ENCODE measurements around the gene HELB. TPM values are rescaled to one million over a fixed set of nuclear protein-coding genes. Genes with fewer than 3 reads are reported as not detected.

HELB gene
- polyA plus RNA-seq, 3 donors, result 2.7 to 3.3 (median 2.9) TPM

DNA sequence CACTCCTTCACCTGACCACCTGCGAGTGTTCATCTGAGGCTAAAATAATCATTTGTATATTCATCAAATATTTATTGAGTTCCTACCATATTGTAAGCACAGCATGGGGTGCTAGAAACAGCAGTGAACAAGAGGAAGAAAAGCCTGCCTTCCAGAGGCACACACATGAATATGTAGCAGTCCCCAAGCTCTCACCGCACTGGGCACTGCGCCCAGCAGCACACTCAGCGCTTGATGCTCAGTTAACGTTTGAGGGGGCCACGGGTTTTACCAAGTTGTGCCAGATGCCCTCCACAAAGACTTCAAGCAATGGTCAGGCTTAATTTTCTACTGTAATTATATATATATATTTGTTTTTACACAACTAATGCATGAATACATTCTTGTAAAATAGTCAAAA is 52.0 kb downstream of the HELB start:
- no peak for DNase-seq (ENCODE audit: low read depth in 3 of 3, low spot score in 2 of 3)

DNA sequence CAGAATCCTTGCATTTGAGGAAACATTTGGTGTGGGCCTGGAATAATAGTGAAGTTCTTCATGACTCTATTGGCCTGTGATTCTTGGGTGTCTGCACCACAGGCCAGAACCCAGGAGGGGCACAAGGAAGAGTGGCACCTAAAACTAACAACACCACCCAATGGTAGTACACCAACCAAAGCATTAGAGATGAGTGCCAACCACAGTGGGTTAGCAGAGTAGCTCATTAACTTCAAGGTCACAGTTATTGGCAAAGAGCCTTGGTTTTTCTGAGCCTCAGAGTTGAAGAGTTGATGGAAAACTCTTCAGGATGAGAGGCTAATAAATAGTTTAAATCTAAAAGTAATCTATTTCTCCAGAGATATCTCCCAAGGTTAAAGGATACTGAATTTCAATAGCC is 57.0 kb downstream of the HELB start:
- DNase-seq (ENCODE audit: low read depth in 3 of 3, low spot score in 2 of 3), result no peak

DNA sequence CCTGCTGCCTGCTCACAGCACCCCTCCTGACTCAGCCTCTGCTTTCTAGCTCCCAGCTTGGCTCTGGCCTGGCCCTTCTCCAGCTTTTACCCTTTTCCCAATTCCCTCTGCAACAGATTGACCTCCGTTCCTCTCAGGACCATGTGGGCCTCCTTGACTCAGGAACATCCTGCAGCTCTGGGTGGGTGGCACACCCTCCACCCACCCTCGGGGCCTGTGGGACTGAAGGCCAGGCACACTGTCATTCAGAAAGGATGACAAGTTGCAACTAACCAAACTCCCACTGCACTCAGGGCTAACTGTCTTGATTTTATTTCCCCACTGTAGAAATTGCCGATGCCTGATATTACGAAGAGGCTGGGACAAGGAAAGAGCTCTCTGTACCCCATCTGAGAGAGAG is 59.4 kb downstream of the HELB start:
- no peak for DNase-seq (ENCODE audit: low read depth in 3 of 3, low spot score in 2 of 3)

DNA sequence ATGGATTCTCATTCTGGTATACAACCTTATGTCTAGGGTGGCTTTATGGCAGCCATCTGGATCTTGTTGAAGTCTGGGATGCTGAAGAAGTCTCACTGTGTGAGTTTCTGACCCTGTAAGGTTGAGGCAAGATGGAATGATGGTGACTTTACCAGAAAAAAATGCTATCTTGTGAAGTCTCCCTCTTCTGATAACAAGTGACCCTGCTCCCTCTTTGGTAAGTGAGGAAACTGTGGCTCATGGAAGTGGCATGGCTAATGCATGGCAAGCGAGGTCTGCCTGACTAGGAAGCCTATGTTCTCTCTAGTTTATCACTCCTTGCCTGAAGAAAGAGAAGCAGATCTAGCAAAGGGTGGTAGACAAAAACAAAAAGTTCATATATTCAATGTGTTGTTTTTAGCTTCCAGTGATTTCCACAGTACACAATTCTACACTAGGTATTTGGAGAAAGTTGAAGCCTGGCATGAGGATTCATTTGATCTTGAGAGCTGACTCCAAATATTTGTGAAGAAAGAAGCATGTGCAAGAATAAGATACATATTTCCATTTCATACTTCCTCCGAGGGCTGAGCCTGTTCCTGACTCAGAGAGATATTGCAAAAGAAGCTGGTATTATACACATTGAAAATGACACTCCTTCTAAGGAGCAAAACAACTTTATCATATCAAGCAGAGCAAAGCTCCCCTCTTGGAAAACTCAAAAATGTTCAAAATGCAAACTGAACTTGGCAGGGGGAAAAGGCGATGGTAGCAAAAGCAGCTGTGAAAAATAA is 63.6 kb downstream of the HELB start:
- no peak for DNase-seq (ENCODE audit: low read depth in 3 of 3, low spot score in 2 of 3)

DNA sequence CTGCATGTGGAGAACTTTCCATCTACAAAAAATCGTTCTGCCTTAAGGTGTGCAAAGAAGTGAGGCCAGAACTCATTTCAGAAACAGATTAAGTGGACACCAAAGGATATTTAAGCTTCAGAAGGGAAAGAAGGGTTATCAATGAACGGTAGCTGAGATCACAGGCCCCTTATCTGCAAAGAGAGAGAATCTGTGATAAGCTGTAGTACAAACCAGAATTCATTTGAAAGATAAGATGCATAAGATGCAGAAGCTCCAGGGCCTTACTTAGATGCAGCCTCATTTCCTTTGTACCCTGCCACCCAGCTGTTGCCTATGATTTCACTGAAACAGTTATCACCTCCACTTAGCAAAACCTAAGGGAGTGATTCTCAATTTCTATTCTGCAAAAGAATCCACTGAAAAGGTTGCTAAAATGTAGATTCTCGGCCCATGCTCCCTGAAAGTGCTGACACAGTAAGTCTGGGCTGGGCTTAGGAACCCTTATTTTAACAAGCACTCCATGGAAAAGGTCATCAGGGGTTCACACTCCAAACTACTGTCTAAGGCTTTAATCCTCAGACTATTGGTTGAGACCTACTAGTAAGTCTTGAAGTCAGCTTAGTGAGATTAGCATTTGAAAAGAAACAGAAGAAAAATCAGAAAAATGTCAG is 64.8 kb downstream of the HELB start:
- no peak for DNase-seq (ENCODE audit: low read depth in 3 of 3, low spot score in 2 of 3)

DNA sequence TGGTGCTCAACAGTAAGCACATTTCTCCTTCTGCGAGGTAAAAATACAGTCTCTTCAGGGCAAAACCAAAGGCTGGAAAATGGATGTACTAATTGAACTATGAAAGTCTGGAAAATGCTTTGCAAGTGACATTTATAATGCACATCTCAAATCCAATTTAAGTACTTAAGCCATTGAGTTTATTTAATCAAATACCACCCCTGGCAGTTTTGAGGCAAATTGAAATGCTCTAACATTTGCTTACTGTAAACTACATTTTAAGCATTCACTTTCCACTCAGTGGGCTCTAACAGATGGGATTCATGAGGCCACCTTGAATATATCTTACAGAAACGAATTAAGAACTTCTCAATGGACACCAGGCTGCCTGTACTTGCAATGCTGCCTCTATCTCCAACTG is 69.7 kb downstream of the HELB start:
- DNase-seq (ENCODE audit: low read depth in 3 of 3, low spot score in 2 of 3), result no peak

DNA sequence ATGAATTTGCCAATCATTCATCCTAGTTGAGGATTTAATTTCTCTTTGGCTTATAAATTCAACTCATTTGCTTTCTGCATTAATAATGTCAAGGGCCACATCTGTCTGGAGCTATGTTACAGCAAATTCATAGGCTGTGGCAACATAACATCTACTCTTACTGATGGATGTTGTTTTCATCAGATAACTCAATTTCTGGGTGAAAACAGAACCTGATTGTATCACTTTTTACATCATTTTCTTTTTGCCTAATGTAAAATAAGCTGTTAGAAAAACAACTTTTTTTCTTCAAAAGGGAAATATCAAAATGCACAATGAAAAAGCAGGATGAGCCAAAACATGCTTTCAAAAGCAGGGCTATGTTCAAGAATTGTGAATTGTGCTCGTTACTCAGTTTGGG is 73.3 kb downstream of the HELB start:
- DNase-seq (ENCODE audit: low read depth in 3 of 3, low spot score in 2 of 3), result no peak

DNA sequence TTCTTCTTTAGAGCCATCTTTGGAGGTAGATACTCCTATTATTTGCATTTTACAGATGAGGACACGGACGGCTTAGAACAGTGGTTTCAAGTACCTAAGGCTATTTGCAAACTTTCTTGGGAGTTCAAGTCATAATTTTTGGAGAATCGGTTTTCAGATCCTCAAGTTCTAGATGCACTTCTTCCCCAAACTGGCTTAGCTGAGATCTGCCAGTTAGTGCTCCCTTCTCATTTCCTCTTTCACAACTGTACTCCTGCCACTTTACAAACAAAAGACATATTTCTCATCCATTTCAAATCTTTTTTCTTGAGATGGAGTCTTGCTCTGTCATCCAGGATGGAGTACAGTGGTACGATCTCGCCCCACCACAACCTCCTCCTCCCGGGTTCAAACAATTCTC is 77.3 kb downstream of the HELB start:
- no peak for DNase-seq (ENCODE audit: low read depth in 3 of 3, low spot score in 2 of 3)

DNA sequence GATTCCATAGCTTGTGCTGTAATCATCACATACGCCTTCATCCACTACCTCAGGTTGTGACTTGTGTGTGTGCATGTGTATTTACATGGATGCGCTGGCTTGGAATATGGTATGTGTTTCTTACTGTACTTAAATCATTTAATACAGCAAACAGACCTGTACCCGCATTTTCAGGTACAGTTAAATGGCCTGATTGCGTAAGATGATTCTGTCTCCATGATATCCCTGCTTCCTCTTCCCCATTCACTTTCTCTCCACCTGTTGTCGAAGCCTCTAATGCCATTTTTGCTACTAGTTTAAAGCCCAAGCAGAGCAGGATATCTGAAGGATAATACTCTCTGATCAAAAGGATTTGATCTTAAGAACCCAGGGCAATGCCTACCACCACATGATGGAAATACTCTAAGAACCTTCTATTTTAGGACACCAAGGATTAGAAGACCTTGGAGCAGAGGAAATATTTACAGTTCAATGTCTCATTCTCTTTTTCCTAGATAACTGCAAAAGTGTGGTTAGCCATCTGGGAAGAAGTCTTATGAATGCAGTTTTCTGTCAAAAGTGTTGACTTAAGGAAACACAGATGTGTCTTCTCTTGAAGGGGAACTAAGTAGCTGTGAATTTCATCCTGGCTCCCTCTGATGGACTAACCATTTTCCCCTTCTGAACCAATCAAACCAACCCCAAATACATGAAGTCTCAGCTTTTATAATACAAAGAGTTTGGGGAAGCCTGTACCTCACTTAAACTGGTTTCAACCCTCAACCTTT is 78.7 kb downstream of the HELB start:
- no peak for DNase-seq (ENCODE audit: low read depth in 3 of 3, low spot score in 2 of 3)

DNA sequence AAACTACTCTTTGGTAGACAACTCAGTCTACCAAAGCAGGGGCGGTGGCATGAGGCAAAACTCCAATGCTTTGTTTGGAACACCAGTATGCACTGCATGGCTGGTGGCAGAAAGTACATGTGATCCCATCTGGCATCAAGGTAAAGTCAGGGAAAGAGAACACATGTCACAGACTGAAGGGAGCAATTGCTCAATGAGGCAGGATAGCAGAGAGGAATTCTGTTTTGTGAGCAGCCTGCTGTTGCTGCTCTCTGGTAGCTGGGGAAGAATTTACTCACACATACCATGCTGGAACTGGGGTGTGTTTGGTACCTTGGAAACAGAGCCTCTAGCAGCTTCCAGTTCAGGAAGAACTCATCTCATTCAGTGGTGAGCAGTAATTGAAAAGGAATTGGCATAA is 84.8 kb downstream of the HELB start:
- DNase-seq (ENCODE audit: low read depth in 3 of 3, low spot score in 2 of 3), result no peak

Other genes starting within 250 kb of the HELB start
- gene LLPH, start 171.7 kb upstream of the HELB start, polyA plus RNA-seq (ENCODE audit: insufficient read length in 3 of 3), result 10 to 100 TPM; 38.1 to 40.3 (median 38.7) TPM
- gene TMBIM4, start 132.5 kb upstream of the HELB start, polyA plus RNA-seq (ENCODE audit: insufficient read length in 3 of 3), result 100 to 1,000 TPM; 129 to 150 (median 137) TPM
- gene IRAK3, start 113.3 kb upstream of the HELB start, polyA plus RNA-seq (ENCODE audit: insufficient read length in 3 of 3), result 1 to 10 TPM; 2.8 to 3.3 (median 3.2) TPM

All from right renal cortex interstitium (tissue), 3 donors.